ENCODE measurements around the gene STOM.

DNA sequence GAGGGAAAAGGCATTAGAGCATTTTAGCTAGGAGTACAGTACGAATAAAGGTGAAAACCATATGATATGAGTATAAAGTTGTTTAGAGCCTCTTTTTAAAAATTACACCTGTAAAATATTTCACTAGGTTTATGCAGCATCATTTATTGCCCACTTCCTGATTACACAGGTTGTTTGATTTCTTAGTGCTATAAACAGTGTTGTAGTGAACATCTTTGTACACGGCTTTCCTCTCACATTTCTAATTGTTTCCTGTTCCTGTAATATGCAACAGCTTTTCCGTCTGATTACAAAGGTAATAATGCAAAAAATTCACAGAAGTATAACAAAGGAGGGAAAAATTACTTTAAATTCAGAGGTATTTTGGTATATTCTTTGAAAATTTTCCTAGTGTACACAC is 13.0 kb downstream of the STOM start:
- TF ChIP-seq, protein P1, sequence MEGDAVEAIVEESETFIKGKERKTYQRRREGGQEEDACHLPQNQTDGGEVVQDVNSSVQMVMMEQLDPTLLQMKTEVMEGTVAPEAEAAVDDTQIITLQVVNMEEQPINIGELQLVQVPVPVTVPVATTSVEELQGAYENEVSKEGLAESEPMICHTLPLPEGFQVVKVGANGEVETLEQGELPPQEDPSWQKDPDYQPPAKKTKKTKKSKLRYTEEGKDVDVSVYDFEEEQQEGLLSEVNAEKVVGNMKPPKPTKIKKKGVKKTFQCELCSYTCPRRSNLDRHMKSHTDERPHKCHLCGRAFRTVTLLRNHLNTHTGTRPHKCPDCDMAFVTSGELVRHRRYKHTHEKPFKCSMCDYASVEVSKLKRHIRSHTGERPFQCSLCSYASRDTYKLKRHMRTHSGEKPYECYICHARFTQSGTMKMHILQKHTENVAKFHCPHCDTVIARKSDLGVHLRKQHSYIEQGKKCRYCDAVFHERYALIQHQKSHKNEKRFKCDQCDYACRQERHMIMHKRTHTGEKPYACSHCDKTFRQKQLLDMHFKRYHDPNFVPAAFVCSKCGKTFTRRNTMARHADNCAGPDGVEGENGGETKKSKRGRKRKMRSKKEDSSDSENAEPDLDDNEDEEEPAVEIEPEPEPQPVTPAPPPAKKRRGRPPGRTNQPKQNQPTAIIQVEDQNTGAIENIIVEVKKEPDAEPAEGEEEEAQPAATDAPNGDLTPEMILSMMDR (IDR thresholded peaks at IDR 0.05; ENCODE audit: low read depth, low read length), result no peak
- no peak for TF ChIP-seq EZH2phosphoT487 (IDR thresholded peaks at IDR 0.05; ENCODE audit: low read depth)

Data from OCI-LY3 (cell line).